NCI-H526 (cell line): ENCODE measurements around the gene NUBP2.
"Not testable (repeated sequence)": the region's sequence is repeated elsewhere in the genome, so short reads cannot be mapped to it uniquely, and the experiment has no call there.

Experiments
- DNase-seq, 2 experiments: peaks; one replicate each; lab custom pipeline; 2025; lab: John Stamatoyannopoulos, UW

The NUBP2 gene

DNA sequence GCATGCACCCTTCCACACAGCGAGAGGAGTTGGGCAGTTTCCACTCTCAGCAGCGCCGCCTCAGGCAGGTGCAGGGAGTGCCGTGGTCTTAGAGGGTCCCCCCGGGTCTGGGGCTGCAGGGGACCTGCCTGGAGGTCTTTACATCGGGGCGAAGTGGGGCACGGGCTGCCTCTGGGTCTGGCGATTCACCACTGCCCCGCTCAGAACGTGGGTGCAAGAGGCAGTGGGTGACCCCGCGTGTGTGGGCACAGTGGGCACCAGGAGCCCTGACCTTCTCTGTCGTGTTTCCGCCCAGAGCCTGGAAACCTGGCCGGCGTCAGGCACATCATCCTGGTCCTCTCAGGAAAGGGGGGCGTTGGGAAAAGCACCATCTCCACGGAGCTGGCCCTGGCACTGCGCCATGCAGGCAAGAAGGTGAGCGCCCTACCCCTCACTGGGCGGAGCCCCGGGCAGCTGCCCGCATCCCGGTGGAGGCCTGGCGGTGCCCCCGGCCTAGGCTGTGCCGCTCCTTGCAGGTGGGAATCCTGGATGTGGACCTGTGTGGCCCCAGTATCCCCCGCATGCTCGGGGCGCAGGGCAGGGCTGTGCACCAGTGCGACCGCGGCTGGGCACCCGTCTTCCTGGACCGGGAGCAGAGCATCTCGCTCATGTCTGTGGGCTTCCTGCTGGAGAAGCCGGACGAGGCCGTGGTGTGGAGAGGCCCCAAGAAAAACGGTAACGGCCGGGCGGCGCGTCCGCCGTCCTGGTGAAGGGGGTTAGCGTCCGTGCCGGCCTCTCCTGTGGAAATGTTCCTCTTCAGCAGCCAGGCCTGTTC is 3.7 kb downstream of the NUBP2 start:
- no peak for DNase-seq

DNA sequence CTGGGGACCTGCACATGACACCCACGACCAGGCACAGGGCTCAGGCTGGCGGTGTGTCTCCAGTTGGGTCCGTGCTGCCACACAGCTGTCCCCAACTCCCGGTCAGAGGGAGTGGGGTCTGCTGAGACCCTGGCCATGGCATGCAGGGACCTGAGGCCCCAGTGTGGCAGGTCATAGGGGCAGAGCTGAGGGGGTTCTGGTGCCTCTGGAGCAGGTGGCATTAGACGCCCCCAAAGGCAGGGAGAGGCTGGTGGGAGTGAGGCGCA is 4.2 kb downstream of the NUBP2 start:
- no peak for DNase-seq

DNA sequence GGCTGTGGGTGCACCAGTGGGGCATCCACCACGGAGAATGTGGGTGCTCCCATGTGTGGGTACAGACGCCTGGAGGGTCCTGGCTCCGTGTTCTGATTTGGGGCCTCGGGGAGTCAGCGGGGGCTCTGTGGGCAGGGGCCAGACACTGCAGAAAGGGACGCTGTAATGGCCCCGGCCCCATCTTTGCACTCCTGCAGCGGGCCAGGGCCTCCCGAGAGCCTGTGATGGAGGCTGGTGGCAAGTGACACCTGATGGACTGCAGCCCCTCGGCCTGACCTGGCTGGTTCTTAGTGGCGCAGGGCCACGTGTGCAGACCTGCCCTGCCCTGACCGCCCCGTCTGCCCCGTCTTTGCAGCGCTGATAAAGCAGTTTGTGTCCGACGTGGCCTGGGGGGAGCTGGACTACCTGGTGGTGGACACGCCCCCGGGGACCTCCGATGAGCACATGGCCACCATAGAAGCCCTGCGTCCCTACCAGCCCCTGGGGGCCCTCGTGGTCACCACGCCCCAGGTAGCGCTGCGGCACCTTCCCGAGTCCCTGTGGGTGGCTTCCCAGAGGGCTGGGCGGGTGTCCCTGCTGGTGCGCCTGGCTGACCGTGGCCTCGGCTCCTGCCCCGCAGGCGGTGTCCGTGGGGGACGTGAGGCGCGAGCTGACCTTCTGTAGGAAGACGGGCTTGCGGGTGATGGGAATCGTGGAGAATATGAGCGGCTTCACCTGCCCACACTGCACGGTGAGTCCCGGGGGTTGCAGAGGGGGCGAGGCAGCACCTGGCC is 4.7 kb downstream of the NUBP2 start:
- no peak for DNase-seq

DNA sequence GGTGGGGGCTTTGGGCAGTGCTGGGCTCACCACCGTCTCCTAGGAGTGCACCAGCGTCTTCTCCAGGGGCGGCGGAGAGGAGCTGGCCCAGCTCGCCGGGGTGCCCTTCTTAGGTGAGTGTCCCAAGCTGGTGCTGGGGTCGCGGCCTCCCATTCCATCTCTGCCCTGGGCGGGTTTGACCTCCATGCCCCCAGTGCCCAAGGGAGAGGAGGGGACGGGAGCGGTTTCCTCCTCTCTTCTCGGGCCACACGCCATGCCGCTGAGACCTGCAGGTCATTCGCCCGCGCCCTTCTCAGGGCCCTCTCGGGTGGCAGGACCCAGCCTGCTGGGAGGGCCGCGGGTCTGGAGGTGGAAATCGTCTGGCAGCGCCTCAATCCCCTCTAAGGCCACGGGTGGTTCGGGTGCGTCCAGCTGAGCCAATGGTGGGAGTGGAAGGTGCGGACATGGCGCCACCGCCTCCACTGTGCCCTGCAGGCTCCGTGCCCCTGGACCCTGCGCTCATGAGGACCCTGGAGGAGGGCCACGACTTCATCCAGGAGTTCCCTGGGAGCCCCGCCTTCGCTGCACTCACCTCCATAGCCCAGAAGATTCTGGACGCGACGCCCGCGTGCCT is 5.4 kb downstream of the NUBP2 start:
- no peak for DNase-seq

DNA sequence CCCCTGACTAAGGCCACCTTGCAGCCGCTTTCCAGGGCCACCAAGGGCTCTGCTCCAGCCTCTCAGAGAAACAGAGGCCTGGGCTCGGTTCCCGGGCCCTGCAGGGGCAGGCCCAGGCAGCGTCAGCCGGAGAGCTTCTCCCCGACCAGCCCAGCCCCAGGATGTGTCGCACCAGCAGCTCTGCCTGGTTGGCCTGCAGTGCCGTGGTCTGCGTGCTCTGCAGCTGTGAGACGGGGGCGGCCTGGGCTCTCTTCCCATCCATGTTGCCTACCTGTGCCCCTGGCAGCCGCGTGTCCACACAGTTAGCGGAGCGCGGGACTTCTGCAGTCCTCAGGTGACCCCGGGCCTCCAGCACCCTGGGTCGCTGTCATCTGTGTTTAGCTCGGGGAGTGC is 5.9 kb downstream of the NUBP2 start:
- no peak for DNase-seq

DNA sequence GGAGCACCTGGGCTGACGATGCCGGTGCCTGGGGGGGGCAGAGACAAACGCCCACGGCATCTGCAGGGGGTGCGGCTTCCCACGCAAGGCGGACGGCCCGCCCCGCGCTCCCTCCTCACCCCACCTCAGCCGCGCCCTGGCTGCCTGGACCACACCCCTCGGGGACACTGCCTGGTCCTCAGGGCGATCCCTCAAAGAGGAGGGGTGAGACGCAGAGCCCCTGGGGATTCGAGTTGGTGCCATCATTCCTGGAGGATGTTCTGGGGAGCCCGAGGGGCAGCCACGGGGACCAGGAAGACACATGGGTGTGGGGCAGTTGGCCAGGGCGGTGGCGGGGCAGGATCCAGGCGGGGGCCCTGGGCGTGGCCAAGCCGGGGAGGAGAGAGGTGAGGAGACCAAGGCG is 6.9 kb downstream of the NUBP2 start:
- no peak for DNase-seq

DNA sequence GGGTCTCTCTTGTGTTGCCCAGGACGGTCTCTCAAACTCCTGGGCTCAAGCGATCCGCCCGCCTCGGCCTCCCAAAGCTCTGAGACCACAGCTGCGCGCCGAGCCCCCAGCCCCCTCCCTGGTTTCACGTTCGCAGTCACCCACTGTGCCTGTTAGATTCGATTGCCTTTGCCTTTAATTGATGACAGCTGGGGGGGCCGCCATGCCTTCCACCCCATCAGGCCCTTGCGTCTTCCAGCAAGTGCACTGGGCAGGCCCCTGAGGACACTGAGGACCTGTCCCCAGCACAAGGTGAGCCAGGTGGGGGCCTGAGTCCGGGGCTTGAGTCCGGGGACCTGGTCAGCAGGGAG is 7.5 kb downstream of the NUBP2 start:
- no peak for DNase-seq

DNA sequence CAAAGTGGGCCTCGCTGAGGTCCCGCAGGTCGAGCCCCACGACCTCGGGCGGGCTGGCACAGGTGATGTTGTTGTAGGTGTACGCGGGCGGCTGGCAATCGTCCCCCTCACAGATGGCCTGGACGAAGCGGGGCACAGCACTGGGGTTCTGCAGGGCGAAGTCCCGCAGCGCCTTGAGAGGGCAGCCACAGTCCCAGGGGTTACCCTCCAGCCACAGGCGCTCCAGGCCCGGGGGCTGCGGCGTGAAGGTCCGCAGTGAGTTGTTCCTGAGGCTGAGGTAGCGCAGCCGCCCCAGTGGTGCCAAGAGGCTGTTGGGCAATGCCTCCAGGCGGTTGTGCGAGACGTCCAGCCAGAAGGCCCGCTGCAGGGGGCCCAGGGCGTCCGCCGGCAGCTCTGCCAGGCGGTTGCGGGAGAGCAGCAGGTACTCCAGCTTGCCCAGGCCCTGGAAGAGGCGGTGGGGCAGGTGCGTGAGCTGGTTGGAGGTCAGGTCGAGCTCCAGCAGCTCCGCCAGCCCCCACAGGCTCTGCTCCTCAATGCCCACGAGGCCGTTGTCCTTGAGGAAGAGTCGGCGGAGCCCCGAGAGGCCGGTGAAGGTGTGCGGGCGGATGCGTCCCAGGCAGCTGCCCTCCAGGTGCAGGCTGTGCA is 8.0 kb downstream of the NUBP2 start:
- no peak for DNase-seq

DNA sequence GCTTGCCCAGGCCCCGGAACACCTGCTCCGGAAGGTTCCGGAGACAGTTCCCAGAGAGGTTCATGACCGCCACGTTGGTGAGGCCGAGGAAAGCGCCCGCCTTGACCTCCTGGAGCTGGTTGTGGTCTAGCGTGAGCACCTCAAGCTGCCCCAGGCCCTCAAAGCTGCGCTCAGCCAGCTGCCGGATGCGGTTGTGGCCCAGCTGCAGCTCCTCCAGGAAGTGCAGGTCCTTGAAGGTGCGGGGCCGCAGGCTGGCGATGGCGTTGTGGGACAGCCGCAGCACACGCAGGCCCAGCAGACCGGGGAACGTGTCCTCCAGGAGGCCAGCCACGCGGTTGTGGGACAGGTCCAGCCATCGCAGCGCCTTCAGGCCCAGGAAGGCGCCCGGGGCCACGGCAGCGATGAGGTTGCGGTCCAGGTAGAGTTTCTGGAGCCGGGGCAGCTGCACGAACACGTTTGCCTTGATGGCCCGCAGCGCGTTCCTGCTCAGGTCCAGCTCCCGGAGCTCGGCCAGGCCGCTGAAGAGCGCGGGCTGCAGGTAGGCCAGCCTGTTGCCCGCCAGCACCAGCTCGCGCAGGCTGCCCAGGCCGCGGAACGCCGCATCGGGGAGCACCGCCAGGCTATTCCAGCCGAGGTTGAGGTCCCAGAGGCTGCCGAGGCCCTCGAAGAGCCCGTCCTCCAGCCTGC is 8.6 kb downstream of the NUBP2 start:
- no peak for DNase-seq

DNA sequence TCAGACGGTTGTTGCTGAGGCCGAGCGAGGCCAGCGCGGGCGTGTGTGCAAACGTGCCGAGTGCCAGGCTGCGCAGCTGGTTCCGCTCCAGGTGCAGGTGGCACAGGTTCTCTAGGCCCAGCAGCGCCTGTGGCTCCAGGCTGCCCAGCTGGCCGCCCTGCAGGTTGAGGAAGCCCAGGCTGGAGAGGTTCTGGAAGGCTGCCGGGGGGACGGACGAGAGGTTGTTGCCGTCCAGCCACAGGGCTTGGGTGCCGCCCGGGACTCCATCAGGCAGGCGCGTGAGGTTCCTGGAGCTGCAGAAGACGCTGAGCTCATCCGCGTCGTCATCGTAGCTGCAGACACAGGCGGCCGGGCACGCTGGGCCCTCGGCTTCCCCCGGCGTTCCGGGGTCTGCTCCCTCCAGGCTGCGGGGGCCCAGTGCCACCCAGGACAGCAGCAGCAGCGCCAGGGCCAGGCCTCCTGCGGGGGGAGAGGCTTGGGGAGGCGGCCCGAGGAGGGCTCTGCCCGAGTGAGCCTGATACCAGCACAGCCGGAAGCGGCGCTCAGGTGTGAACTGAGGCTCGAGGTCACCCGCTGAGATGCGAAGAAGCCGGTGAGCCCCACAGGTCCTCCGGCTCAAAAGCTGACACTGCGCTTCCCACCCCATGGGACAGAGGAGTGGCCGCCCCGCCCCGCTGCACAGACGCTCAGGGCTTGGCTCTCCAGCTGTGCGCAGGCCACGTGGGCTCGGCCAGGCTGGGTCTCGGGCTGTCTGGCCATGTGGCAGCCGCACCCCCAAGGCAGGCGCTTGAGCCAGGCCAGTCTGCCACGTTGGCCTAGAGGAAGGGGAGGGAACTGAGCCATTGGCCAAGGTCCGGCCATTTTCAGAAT is 9.4 kb downstream of the NUBP2 start:
- no peak for DNase-seq

DNA sequence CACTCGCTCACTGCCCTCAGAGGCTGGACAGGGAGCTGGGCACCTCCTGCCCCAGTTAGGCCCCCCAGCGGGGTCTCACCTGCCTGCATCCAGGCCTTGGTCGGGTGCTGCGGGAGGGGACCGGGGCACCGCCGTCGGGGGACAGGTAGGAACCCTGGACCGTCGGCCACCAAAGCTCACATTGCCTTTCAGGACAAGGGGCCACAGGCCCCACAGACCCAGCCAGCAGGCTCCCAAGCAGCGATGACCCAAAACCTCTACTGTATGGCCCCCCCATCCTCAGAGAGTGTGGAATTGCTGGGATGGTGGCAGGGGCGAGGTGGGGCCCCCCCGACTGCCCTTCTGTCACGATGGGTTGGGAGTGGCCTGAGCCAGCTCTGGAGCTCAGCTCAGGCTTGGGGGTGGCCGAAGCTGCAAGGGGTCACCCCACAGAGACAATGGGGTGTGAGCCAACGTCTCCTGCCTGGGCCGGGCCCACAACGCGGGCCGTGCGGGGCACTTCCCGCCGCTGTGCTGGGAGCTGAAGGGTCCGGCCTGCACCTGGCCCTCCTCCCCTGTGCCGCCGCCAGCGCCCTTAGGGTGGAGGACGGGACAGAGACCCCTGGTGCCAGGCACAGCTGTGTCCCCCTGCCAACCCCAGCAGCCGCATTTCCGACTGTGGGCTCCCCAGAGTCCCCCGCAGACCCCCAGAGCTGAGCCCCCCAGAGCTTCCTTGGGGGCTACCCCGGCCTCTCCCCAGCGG is 10.2 kb downstream of the NUBP2 start:
- no peak for DNase-seq

DNA sequence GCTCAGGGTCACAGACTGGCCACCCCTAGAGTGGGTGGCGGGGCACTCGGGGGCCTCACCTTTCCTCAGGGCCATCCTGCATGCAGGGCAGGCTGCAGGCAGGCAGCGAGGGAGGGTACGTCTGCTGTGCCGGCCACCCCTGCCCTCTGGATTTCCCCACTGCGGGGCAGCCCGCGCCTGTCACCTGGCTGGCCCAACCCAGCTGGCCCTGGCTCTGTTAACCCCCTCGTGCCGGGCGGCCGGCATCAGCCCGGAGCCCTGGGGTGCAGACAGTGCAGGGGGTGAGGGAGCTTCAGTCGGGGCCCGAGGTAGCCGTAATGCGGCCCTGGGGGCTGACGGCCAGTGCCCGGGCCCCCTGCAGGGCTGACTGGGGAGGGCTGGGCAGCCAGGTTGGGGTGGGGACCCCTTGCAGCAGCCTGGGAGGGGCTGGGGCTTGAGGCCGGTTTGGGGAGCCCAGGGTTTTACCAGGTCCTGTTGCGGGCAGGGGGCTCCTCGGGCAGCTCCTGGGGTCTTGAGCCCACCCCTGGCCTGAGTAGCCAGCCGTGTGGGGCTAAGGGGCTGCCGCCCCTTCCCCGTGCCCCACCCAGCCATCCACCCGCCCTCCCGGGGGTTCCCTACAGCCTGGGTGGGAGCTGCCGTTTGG is 10.9 kb downstream of the NUBP2 start, which contains the start of gene IGFALS:
TSS of gene IGFALS (minus strand) at position 128 of the 643 bp plus-strand sequence. CDS start at position 75, 53 bp downstream.
- DNase-seq: no peak

DNA sequence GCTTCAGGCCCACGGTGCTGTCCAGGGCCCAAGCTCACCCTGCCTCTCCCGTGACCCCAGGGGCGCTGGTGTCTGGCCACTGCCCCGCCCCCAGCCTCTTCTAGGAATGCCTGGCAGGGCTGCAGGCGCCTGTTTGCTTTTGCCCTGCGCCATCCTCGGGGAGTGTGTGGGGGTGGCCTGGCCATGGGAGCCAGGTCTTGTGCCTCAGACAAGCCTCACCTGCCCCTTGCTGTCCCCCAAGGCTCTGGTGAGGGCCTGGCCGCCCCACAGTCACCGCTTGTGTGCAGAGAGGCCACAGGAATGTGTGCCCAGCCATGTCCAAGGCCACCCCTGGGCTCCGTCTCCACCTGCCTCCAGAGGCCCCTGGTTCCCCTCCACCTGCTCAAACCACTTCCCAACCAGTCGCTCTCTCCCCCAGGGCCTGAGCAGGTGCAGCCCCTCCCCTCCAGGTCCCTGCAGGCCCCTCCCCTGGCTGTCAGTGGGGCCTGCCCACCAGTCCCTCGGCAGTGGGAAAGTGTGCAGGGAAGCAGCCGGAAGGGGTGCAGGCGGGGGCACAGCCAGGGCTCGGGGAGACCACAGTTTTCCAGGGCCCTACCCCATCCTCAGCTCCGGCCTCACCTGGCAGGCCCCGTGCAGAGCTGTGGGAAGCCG is 11.6 kb downstream of the NUBP2 start:
- peak; percentile 6 to 70 for DNase-seq

DNA sequence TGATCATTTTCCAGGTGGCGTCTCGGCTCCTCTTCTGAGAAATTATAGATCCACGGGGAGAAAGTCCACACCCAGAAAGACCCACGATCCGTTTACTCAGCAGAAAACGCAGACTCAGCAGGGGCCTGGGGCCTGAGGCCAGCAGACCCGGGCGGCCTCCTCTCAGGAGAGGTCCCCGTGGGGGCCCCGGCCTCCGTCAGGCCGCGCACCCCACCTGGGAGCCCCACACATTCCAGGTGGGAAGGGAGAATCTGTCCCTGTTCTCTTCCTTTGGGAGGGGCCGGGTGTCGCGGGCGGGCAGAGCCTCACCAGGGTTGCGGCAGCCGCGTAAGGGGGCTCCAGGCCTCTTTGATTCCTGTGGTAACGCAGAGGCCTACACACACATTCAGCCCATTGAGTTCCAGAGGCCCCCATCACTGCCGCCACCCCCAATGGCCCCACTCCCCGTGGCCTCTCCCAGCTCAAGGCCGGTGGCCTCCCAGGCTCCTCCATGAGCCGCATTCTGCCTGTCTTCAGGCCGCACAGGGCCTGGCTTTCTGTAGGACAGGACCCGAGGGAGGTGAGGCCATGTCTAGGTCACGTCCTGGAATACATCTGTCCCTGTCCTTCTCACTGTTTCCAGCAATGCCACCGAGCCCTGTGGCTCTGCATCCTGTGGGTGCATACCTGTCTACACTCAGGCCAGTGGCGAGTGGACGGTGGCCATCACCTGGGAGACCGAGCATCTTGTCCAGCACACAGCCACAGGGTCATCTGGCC is 12.3 kb downstream of the NUBP2 start:
- DNase-seq: no peak

DNA sequence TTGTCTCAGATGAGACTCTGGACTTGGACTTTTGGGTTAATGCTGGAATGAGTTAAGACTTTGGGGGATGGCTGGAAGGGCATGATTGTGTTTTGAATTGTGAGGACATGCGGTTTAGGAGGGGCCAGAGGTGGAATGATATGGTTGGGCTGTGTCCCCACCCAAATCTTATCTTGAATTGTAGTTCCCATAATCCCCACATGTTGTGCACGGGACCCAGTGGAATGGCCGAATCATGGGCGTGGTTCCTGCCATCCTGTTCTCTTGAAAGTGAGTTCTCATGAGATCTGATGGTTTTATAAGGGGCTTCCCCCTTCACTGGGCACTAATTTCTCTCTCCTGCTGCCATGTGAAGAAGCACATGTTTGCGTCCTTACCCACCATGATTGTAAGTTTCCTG is 16.5 kb downstream of the NUBP2 start:
- not testable (repeated sequence) for DNase-seq

DNA sequence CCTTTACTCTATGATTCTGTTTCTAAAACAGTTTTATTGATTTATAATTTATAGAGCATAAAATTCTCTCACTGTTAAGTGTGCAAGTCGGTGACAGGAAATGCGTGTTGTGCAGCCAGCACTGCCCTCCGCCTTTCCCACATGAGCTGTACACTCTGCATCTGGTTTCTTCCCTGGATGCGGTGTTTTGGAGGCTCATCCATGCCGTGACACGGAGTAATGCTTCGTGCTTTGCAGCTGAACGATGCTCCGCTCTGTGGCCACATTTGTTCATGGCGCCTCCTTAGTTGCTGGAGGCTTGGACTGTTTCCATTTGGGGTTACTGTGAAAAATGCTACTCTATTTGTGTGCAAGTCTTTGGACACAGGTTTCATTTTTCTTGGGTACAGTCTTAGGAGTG is 17.9 kb downstream of the NUBP2 start:
- DNase-seq: no peak

DNA sequence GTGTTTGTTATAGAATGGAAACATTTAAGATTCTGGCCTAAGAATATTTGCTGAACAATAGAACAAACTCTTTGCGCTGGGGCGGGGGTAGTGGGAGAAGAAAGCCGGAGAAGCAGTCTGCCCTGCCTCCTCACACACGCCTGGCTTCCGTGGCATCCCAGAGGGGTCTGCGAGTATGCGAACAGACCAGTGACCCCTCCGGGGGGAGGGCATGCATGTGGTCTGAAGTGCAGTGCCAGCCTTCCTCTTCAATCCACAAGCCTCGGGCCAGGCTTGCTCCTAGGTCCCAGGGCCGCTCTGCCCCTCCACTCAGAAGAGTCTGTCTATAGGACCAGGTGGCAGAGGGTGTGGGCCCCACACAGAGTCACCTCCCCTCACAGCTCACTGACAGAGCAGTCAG is 24.9 kb downstream of the NUBP2 start:
- DNase-seq: no peak

DNA sequence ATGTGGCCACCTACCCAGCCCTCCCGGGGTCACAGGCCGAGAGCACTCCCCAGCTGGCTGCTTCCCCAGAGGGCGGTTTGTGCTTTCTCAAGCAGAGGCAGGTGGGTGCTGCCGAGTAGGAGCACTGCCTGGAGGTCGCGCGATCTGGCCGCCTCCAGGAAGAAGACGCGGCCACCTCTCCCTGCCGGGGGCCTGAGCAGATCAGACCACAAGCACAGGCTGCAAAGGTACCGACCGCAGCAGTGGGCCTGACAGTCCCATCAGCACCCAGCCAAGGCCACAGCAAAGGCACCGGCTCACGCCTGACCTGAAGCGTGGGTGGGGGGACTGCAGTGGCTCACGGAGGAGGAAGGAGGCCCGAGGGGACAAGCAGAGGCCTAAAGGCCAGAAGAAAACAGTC is 25.9 kb downstream of the NUBP2 start:
- DNase-seq: no peak
